HG02798 (cell line): ENCODE data around the gene BCAP31.
"Not testable (repeated sequence)": the region's sequence is repeated elsewhere in the genome, so short reads cannot be mapped to it uniquely, and the experiment has no call there.

Source experiments
- ATAC-seq: cut with Tn5 transposase; IDR thresholded peaks from one replicate; pipeline ENCODE4 v1.9.1; 2021; ENCODE audit warnings: mild to moderate bottlenecking; ENCODE audit not compliant: unreplicated experiment, poor library complexity

The BCAP31 gene

GRCh38 chrX:153719238-153719637 is 4.9 kb downstream of the BCAP31 start:
- ATAC-seq = no peak

- no peak for ATAC-seq
These were observed 6.7 kb downstream of the BCAP31 start for GRCh38 chrX:153717445-153717844.

DNA sequence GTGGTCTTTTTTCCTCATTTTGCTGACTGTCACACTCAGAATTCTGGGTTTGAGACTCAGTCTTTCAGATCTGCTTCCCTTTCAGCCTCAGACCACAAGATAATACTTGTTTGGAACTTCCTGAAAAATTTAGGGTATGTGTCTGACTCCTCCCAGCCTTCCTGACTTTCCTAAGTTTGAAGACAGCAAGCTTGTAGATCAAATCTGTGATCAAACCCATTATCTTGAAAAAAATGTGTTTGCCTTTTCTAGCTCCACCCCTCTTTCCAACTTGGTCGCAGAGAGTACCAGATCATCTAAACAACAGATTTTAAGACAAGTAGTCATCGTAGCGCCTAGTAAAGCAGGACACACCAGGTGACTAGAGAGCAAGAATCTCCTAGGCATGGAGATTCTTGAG is 9.9 kb downstream of the BCAP31 start:
- ATAC-seq = no peak

DNA sequence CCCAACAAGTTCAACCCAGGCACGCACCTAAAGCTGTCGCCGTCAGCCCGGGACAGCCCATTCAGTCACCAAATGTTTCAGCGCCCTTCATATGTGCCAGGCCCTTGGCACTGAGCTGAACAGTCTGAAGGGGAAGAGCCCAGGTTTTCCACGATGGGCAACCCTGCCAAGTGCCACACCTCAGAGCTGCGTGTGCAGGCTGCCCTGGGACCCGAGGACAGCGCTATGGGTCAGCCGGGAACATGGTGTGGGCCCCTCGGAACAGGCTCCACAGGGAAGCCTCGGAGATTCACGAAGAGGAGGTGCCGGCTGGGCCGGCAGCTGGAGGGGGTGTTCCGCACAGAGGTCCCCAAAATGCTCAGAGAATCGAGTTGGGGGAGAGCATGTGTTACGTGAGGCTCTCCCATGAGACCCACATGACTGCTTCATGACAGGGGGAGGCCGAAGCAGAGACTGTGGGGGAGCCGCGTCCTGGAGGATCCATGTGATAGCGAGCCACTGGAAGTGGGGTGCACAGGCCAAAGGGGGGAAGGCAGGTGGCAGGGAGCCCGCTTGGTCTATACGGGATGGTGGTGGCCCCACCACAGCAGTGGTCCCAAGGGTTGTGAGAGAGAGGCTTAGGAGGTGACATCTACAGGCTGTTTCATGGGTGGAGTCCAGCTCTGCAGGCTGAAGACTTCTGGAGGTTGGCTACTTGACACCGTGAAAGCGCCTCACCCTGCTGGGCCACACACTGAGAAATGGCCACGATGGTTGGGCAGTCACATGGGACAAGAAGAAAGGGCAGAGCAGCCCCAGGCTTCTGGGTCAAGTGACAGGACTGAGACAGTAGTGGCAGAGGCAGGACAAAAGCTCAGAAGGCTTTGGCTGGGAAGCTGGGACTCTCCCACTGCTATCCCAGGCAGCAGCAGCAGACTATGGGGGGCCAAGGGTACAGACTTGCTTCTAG is 14.2 kb downstream of the BCAP31 start:
- no peak for ATAC-seq

DNA sequence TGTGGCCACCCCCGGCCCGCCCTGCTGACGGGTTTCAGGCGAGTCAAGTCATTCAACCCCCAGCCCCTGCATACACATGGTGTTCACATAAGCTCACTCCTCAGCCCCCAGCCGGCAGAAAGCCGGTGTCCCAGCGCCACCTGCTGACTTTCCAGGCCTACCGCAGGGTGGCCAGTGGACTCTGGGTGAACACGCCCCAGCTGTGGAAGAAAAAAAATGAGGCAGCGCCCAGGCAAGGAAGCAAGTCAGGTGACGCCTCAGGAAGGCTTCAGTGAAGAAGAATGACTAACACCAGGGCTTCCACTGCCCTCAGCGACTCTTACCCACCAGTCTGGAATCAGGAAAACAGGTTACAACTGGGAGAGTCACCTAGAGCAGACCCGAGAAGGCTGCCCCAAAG is 15.8 kb downstream of the BCAP31 start:
- no peak for ATAC-seq

DNA sequence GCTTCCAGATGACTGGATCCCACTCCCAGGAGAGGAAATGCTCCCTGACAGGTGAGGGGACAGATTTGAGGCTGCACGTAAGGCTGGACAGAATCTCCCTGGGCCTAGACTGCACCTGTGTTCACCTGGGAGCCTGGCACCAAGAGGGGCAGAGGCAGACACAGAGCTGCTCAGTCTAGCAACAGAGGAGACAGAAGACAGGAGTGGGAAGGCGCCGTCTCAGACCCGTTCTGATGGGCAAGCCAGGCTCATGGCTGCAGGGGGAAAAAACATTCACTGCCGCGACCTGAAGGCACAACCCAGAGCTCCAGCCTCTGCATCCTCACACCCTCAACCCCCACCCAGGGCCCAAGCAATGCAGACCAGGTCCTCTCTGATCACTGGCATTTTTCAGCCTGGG is 16.8 kb downstream of the BCAP31 start:
- ATAC-seq = no peak

- ATAC-seq = no peak
These were observed 17.4 kb downstream of the BCAP31 start for GRCh38 chrX:153706799-153707198.

GRCh38 chrX:153705403-153706060 is 18.7 kb downstream of the BCAP31 start:
- not testable (repeated sequence) for ATAC-seq

- ATAC-seq = not testable (repeated sequence)
These were observed 19.4 kb downstream of the BCAP31 start for GRCh38 chrX:153704631-153705402.

GRCh38 chrX:153704021-153704526 is 20.1 kb downstream of the BCAP31 start:
- no peak for ATAC-seq

GRCh38 chrX:153703036-153703370 is 21.2 kb downstream of the BCAP31 start:
- no peak for ATAC-seq

DNA sequence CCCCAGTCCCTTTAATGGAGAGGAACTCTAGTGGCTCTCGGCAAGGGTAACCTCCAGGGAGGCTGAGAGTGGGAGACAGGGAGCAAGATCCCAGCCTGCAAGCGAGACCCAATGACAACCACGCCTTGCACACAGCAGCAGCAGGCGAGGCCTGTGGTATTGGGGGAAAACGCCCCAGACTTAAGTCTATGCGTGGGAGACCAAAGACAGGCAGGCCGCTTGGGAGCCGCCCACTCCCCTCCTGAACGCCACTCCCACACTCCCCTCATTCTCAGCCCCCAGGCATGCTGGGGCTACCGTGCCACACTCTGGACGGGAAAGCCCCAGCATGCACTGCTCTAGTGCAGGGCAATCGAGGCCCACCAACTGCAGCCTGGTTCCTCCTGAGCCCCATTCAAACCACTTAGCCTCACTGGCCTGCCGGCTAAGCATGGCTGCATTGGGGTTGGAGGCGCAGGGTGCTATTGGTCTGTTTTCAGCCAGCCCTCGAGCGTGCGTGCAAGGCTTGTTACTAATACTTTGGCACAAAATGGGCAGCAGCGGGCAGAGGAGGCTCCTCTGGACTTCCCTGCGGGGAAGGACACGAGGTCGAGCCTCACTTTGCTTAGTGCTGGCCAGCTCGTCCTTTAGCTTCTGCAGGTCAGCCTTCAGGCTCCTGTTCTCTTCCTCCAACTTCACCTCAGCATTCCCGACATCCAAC is 21.7 kb downstream of the BCAP31 start:
- no peak for ATAC-seq

DNA sequence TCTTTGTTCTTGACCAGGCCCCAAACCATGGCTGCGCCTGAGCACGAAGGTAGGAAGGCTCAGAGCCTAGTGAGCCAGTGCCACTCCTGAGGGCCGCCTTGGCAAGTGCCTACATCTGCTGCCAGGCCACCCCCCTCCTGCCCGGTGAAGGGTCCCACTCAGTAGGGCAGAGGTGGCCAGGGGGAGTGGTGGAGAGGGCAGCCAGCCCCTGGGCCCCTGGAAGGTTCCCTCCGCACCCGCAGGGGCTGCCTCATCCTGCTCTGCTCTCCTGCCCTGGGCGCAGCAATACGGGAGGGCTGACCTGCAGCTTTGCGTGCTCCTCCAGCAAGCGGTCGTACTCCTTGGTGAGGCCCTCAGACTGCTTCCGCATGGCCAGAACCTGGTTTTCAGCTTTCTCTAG is 22.5 kb downstream of the BCAP31 start:
- no peak for ATAC-seq

GRCh38 chrX:153700967-153701366 is 23.2 kb downstream of the BCAP31 start:
- no peak for ATAC-seq

- ATAC-seq = no peak
These were observed 23.7 kb downstream of the BCAP31 start for GRCh38 chrX:153700376-153700945.

DNA sequence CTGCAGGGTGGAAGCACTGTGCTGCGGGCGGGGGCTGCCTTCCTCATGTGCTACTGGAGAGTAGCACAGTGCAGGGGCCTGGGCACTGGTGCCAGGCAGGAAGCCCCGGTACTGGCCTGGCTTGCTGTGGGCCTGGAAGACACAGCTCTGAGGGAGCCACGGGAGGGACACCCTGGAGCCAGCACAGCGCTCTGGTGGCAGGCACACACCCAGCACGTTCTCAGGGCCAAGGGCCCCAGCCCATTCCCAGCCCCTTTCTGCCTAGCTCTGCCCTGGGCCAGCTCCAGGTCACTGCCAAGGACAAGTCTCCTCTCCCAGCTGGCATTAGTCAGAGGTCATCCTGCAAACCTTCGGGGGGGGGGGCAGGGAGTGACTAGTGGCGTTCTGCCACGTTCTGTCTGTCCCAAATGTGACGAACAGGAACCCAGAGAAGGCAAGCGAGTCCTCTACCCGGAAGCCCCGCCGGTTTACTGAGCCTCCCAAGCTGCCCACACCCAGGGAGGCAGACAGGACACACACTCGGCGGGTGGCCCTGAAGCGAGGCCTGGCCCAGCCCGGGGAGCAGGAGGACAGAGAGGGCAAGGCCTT is 24.3 kb downstream of the BCAP31 start:
- ATAC-seq = not testable (repeated sequence)

GRCh38 chrX:153699210-153699783 is 24.9 kb downstream of the BCAP31 start:
- not testable (repeated sequence) for ATAC-seq

DNA sequence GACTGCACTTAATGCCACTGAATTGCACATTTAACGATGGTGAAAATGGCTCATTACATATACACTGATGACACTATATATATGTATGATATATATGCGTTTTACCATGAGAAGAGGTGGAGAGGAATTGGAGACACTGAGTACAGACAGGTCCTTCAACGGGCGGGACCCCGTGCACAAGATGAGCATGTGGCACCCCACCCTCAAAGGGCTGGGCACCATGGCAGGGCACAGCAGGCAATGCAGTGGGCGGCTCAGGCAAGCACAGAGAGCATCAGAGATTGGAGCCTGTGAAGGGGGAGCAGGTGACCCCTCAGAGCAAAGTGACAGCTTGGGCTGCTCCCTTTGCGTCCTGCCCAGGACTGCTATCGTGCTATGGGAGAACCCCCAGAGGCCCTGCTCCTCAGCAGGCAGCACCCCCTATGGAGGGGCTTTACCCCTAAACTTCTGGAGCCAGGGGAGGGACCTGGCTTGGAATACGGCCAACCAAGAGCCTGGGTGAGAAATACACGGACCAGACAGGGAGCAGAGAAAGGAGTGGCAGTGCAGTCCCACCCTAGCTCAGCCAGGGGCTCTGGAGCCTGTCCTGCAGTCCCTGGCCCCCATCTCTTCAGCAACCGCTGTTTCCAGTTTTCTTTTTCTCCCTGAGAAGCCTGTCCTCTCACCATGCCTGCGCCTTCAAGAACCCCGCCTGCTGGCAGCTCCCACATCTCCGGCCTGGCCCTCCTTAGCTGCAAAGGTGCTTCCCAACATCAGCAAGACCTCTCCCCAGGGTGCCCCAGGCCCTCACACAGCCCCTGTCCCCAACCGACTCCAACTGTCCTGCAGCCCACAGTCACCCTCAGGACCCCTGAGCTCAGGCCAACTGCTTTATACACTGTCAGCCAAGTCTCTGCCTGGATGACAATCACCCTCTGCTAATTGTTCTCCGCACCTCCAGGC is 26.0 kb downstream of the BCAP31 start:
- no peak for ATAC-seq
